ENCODE data around the gene RAX2. TPM values are rescaled to one million over a fixed set of nuclear protein-coding genes. Genes with fewer than 3 reads are reported as not detected.

RAX2 gene
- total and polyA plus RNA-seq, 2 of the 8 experiments (the other 6 are each of a cell fraction or from before 2014, with no cell fraction given), result 0.08 TPM; not detected in 1

- H3K79me2 ChIP-seq (ENCODE audit: control insufficient read depth in 1 of 2, insufficient read depth in 2 of 2, low read length in 2 of 2), result no peaks in the 10 kb centered on the region
- no peak overlapping the region for H2BK12ac ChIP-seq (ENCODE audit: low read depth, low read length)
- no peak overlapping the region for H3K18ac ChIP-seq (ENCODE audit: extremely low read depth, low read length)
- no peak overlapping the region for H3K23ac ChIP-seq (ENCODE audit: insufficient read length)
- H2AK5ac ChIP-seq (ENCODE audit: low read depth, low read length), result no peak overlapping the region
- H3K23me2 ChIP-seq (ENCODE audit: low read depth, low read length), result no peaks in the 10 kb centered on the region
- no peak overlapping the region for H2AFZ ChIP-seq (ENCODE audit: low read length)
- H3K14ac ChIP-seq (ENCODE audit: insufficient read length), result no peak overlapping the region
- DNase-seq (ENCODE audit: low read depth in 1 of 2, low spot score in 2 of 2) (no peak), FAIRE-seq (no peak)
- H3K4me3 ChIP-seq (ENCODE audit: extremely low read depth in 1 of 4, insufficient read depth in 2 of 4, low read depth in 3 of 4, low read length in 4 of 4), result no peak overlapping the region
- ChIA-PET POLR2A (ENCODE audit: partially characterized antibody) (interaction anchor here (0.6 to 0.7 kb wide), 2 partner anchors 11 to 239 kb away, joined by 3 read pairs; no protein-coding TSS in a partner anchor), CTCF (ENCODE audit: partially characterized antibody) (interaction anchor here (0.6 kb wide), 1 partner anchor 77 kb away, joined by 5 read pairs; no protein-coding TSS in a partner anchor)
- no peaks in the 10 kb centered on the region for H3K27me3 ChIP-seq (replicated peaks in 1 of 4; ENCODE audit: control insufficient read depth in 3 of 4, extremely low read depth in 1 of 4, insufficient read depth in 3 of 4, low read length in 3 of 4)
- H3K79me1 ChIP-seq (ENCODE audit: low read depth, low read length), result no peaks in the 10 kb centered on the region
- H4K8ac ChIP-seq (ENCODE audit: extremely low read depth, insufficient read depth, low read length), result no peak overlapping the region
- H3K36me3 ChIP-seq (ENCODE audit: control insufficient read depth in 2 of 4, insufficient read depth in 4 of 4, low read length in 3 of 4), result peaks cover 0 to 7% (median 3%) of the 10 kb centered on the region in 4 experiments; a peak in 5 of 8 replicates
- H4K5ac ChIP-seq (ENCODE audit: insufficient read length, low read depth, low read length), result no peak overlapping the region
- no peak overlapping the region for H3K4me2 ChIP-seq (ENCODE audit: insufficient read depth in 1 of 2, low read depth in 2 of 2, low read length in 2 of 2)
- no peak overlapping the region for H3K56ac ChIP-seq (replicated peaks; ENCODE audit: insufficient read length, low read depth, low read length)
- H2BK120ac ChIP-seq (replicated peaks; ENCODE audit: low read depth, low read length), result no peak overlapping the region
- no peaks in the 10 kb centered on the region for H3K9me3 ChIP-seq (ENCODE audit: insufficient read depth in 2 of 2, low read depth in 1 of 2, low read length in 1 of 2)
- 92% methylated on average over 17 of the region's 21 CpGs; no CpG with 5 or more reads in 1 of the 2 experiments for WGBS, 2 experiments (ENCODE audit: extremely low coverage in 1 of 2, insufficient coverage in 1 of 2, insufficient read length in 1 of 2, insufficient replicate concordance in 2 of 2, low coverage in 1 of 2, low lambda C conversion rate in 2 of 2, missing lambda C conversion rate in 1 of 2)
- peaks cover 0 to 3% of the 10 kb centered on the region in 2 experiments for H4K20me1 ChIP-seq (replicated peaks in 1 of 2; ENCODE audit: control insufficient read depth in 1 of 2, insufficient read depth in 2 of 2, low read length in 2 of 2)
- no peaks in the 10 kb centered on the region for H3K4me1 ChIP-seq (replicated peaks in 1 of 4; ENCODE audit: control insufficient read depth in 3 of 4, insufficient read depth in 4 of 4, low read length in 3 of 4)
- no peak overlapping the region for H2BK5ac ChIP-seq (ENCODE audit: low read depth, low read length)
- H3K4ac ChIP-seq (replicated peaks; ENCODE audit: insufficient read length, low read depth, low read length), result no peak overlapping the region
- H3K27ac ChIP-seq (ENCODE audit: low read depth, low read length), result no peak overlapping the region
- no peak overlapping the region for H4K91ac ChIP-seq (replicated peaks; ENCODE audit: insufficient read length, low read length)
- no peak overlapping the region for H3K9ac ChIP-seq (replicated peaks in 1 of 4; ENCODE audit: extremely low read depth in 1 of 4, low read depth in 3 of 4, low read length in 3 of 4)
- H2BK15ac ChIP-seq (ENCODE audit: low read length), result no peak overlapping the region
- no peak overlapping the region for H2BK20ac ChIP-seq (ENCODE audit: low read length)
- TF ChIP-seq ATF3 (IDR thresholded peaks at IDR 0.05; ENCODE audit: insufficient read depth, low read depth, low read length) (no peak), ATF2 (IDR thresholded peaks at IDR 0.05; ENCODE audit: low read length) (no peak)
Measured at GRCh38 chr19:3736106-3736724, 35.8 kb downstream of the RAX2 start.
